Measurements from ENCODE around the gene LPCAT1. TPM values are rescaled to one million over a fixed set of nuclear protein-coding genes. Genes with fewer than 3 reads are reported as not detected.

Gene LPCAT1
- total and polyA plus RNA-seq, 2 of the 13 experiments (the other 11 are each of a cell fraction or from before 2014, with no cell fraction given) = 29.8 to 90.6 TPM

DNA sequence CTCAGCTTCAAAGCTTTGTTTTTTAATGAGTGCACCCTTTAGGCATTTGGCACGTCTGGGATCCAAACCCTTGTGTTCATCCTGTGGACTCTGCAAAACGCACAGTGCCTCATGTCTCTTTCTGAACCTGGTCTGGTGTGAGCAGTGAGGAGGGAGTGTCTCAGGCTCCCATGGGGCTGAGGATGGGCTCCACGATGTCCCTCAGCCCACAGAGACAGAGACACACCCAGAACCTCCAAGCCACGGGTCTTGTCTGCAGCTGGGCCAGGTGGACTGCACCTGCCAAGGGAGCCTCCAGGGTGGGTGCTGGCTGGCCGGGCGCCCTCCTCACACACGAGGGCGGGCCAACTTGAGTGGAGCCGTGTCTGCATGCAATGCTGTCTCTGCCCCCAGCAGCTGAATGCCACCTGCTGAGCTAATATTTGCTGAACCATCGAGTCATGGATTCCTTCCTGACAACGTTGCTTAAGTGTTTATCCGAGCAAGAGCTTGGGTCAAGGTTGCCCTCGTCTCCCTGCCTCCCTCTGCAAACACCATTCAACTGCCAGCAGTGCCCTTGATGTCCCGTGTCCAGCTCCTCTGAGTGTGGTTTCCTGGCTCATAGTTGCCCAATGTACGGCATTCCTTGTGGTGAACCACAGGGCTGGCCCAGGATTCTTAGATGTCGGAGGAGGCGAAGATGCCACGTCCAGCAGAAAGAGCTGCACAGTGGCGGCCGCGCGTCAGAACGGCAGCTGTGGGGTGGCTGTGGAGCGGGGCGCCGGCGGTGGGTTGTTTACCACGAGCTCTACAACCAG is 31.4 kb upstream of the LPCAT1 start (continued):
- TF ChIP-seq, protein P1, sequence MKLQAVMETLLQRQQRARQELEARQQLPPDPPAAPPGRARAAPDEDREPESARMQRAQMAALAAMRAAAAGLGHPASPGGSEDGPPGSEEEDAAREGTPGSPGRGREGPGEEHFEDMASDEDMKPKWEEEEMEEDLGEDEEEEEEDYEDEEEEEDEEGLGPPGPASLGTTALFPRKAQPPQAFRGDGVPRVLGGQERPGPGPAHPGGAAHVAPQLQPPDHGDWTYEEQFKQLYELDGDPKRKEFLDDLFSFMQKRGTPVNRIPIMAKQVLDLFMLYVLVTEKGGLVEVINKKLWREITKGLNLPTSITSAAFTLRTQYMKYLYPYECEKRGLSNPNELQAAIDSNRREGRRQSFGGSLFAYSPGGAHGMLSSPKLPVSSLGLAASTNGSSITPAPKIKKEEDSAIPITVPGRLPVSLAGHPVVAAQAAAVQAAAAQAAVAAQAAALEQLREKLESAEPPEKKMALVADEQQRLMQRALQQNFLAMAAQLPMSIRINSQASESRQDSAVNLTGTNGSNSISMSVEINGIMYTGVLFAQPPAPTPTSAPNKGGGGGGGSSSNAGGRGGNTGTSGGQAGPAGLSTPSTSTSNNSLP (IDR thresholded peaks at IDR 0.05; ENCODE audit: low read depth, low read length) = 0 out of 2 replicates have a peak, but pooled peaks have one; percentile 26
- TF ChIP-seq MXD4 (CRISPR knock-in tag; IDR thresholded peaks at IDR 0.05) = 0 out of 2 replicates have a peak, but pooled peaks have one; percentile 37
- TF ChIP-seq NRL (CRISPR knock-in tag; IDR thresholded peaks at IDR 0.05; ENCODE audit: borderline replicate concordance) = peak; percentile 60
- no peak for TF ChIP-seq GLMP (CRISPR knock-in tag; IDR thresholded peaks at IDR 0.05; ENCODE audit: borderline replicate concordance)
- peak in 1 of 2 experiments; percentile 44; a peak in 1 of 4 replicates for TF ChIP-seq POLR2A (IDR thresholded peaks at IDR 0.05; ENCODE audit: insufficient read depth in 1 of 2, low read depth in 2 of 2, low read length in 2 of 2)
- TF ChIP-seq SETDB1 (CRISPR knock-in tag; IDR thresholded peaks at IDR 0.05; ENCODE audit: borderline replicate concordance) = no peak
- TF ChIP-seq ZNF713 (CRISPR knock-in tag; IDR thresholded peaks at IDR 0.05) = no peak
- TF ChIP-seq SIX1 (CRISPR knock-in tag; IDR thresholded peaks at IDR 0.05; ENCODE audit: borderline replicate concordance) = peak; percentile 68; the same call in 1 of the 2 replicates
- TF ChIP-seq, protein P2, sequence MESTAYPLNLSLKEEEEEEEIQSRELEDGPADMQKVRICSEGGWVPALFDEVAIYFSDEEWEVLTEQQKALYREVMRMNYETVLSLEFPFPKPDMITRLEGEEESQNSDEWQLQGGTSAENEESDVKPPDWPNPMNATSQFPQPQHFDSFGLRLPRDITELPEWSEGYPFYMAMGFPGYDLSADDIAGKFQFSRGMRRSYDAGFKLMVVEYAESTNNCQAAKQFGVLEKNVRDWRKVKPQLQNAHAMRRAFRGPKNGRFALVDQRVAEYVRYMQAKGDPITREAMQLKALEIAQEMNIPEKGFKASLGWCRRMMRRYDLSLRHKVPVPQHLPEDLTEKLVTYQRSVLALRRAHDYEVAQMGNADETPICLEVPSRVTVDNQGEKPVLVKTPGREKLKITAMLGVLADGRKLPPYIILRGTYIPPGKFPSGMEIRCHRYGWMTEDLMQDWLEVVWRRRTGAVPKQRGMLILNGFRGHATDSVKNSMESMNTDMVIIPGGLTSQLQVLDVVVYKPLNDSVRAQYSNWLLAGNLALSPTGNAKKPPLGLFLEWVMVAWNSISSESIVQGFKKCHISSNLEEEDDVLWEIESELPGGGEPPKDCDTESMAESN (CRISPR knock-in tag; conservative IDR thresholded peaks at IDR 0.05) = peak; percentile 84; the same call in 1 of the 2 replicates
- TF ChIP-seq TERF1 (CRISPR knock-in tag; IDR thresholded peaks at IDR 0.05) = no peak
- 0 out of 2 replicates have a peak, but pooled peaks have one; percentile 62 for TF ChIP-seq ARHGAP35 (CRISPR knock-in tag; IDR thresholded peaks at IDR 0.05; ENCODE audit: borderline replicate concordance)
- peak; percentile 96 for TF ChIP-seq NR2F6 (IDR thresholded peaks at IDR 0.05)
- TF ChIP-seq NR2F6 (CRISPR knock-in tag; IDR thresholded peaks at IDR 0.05) = peak; percentile 99
- TF ChIP-seq NFATC3 (CRISPR knock-in tag; IDR thresholded peaks at IDR 0.05) = no peak
- TF ChIP-seq, protein P3, sequence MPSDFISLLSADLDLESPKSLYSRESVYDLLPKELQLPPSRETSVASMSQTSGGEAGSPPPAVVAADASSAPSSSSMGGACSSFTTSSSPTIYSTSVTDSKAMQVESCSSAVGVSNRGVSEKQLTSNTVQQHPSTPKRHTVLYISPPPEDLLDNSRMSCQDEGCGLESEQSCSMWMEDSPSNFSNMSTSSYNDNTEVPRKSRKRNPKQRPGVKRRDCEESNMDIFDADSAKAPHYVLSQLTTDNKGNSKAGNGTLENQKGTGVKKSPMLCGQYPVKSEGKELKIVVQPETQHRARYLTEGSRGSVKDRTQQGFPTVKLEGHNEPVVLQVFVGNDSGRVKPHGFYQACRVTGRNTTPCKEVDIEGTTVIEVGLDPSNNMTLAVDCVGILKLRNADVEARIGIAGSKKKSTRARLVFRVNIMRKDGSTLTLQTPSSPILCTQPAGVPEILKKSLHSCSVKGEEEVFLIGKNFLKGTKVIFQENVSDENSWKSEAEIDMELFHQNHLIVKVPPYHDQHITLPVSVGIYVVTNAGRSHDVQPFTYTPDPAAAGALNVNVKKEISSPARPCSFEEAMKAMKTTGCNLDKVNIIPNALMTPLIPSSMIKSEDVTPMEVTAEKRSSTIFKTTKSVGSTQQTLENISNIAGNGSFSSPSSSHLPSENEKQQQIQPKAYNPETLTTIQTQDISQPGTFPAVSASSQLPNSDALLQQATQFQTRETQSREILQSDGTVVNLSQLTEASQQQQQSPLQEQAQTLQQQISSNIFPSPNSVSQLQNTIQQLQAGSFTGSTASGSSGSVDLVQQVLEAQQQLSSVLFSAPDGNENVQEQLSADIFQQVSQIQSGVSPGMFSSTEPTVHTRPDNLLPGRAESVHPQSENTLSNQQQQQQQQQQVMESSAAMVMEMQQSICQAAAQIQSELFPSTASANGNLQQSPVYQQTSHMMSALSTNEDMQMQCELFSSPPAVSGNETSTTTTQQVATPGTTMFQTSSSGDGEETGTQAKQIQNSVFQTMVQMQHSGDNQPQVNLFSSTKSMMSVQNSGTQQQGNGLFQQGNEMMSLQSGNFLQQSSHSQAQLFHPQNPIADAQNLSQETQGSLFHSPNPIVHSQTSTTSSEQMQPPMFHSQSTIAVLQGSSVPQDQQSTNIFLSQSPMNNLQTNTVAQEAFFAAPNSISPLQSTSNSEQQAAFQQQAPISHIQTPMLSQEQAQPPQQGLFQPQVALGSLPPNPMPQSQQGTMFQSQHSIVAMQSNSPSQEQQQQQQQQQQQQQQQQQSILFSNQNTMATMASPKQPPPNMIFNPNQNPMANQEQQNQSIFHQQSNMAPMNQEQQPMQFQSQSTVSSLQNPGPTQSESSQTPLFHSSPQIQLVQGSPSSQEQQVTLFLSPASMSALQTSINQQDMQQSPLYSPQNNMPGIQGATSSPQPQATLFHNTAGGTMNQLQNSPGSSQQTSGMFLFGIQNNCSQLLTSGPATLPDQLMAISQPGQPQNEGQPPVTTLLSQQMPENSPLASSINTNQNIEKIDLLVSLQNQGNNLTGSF (CRISPR knock-in tag; IDR thresholded peaks at IDR 0.05) = no peak
- TF ChIP-seq BCL6 (CRISPR knock-in tag; IDR thresholded peaks at IDR 0.05) = peak; percentile 95
- no peak for TF ChIP-seq ZNF7 (CRISPR knock-in tag; IDR thresholded peaks at IDR 0.05)
- no peak for TF ChIP-seq FIP1L1 (IDR thresholded peaks at IDR 0.05; ENCODE audit: borderline replicate concordance, insufficient read depth, low read depth, low read length)

All from HepG2 (cell line).